K562 (cell line): ENCODE data around the gene SLC34A1. TPM values are rescaled to one million over a fixed set of nuclear protein-coding genes. Genes with fewer than 3 reads are reported as not detected.

Source experiments
- ATAC-seq: fragments of 200-7000 bp; cut with Tn5 transposase; 3 replicates; pipeline ENCODE4 v1.9.1; 2020; ENCODE audit warnings: moderate library complexity
- BruUV-seq: library from RNA; stranded (reverse); fragments of 400-500 nt; replicated peaks from 2 replicates; lab custom pipeline; 2021; lab: Mats Ljungman, UMichigan
- CTCF ChIA-PET: fragments of 300-600 bp; formaldehyde crosslinking; extraction: SDS; loops from one replicate; lab custom pipeline; 2021; ENCODE audit warnings: low intra/inter-chr PET ratio; lab: Yijun Ruan, JAX
- POLR2A ChIA-PET: fragments of 300-600, 350-650 bp; sonication (Branson Sonifier 250); formaldehyde crosslinking; extraction: SDS; loops from one replicate; lab custom pipeline; 2021; ENCODE audit warnings: antibody characterized with exemption, inconsistent platforms; lab: Yijun Ruan, JAX
- DNase-seq, 4 experiments: peaks; one replicate each; pipeline versions ENCODE4 v3.0.0 to v3.0.0-alpha.2; 2011 to 2018; ENCODE audit warnings: low spot score in 3 of 4, mixed read lengths in 3 of 4; ENCODE audit errors: extremely low read depth in 1 of 4
- FAIRE-seq: peaks from 2 replicates; lab custom pipeline; 2011; peaks lifted over from hg19 to GRCh38; lab: Jason Lieb, UNC
- H2AFZ ChIP-seq: 2 replicates; pipeline ENCODE4 v1.6.0; 2011; ENCODE audit warnings: low read depth, low read length, control low read depth, inconsistent platforms
- H3K27ac ChIP-seq: fragments of 200-600 bp; 3 replicates; pipeline ENCODE4 v1.8.0; 2011; ENCODE audit warnings: low read depth, mild to moderate bottlenecking, control low read depth, inconsistent platforms, low read length, moderate library complexity, mixed read lengths; ENCODE audit errors: extremely low read depth
- H3K27me3 ChIP-seq, 2 experiments: fragments of 300-600 bp in 1 of 2; 2 replicates in 1 of 2; 3 replicates in 1 of 2; pipeline versions ENCODE4 v1.6.0 to v1.8.0; 2011; ENCODE audit warnings: inconsistent platforms in 2 of 2, low read length in 2 of 2, mild to moderate bottlenecking in 1 of 2, mixed read lengths in 1 of 2, moderate library complexity in 1 of 2; ENCODE audit not compliant: control insufficient read depth in 2 of 2, insufficient read depth in 2 of 2
- H3K36me3 ChIP-seq: fragments of 300-600 bp; 3 replicates; pipeline ENCODE4 v1.8.0; 2011; ENCODE audit warnings: mild to moderate bottlenecking, low read length, inconsistent platforms; ENCODE audit not compliant: control insufficient read depth, insufficient read depth
- H3K4me1 ChIP-seq, 2 experiments: fragments of 200-600 bp in 1 of 2; replicated peaks in 1 of 2; 2 replicates in 1 of 2; 3 replicates in 1 of 2; pipeline versions ENCODE4 v1.5.1 to v1.8.0; 2011; ENCODE audit warnings: inconsistent platforms in 2 of 2, low read length in 2 of 2, mild to moderate bottlenecking in 1 of 2, mixed read lengths in 1 of 2, moderate library complexity in 1 of 2; ENCODE audit not compliant: control insufficient read depth in 2 of 2, insufficient read depth in 2 of 2
- H3K4me2 ChIP-seq: 2 replicates; pipeline ENCODE4 v1.6.1; 2011; ENCODE audit warnings: low read length, control low read depth, inconsistent platforms, mixed read lengths; ENCODE audit not compliant: insufficient read depth
- H3K4me3 ChIP-seq: fragments of 200-600 bp; sonication (generic), shearing (Covaris generic); 2 replicates; pipeline ENCODE4 v1.5.1; 2016; ENCODE audit warnings: control low read depth, inconsistent platforms
- H3K79me2 ChIP-seq: fragments of 200-600 bp; 3 replicates; pipeline ENCODE4 v1.8.0; 2011; ENCODE audit warnings: low read length, inconsistent platforms; ENCODE audit not compliant: control insufficient read depth, insufficient read depth
- H3K9ac ChIP-seq, 2 experiments: 2 replicates each; pipeline versions ENCODE4 v1.6.0 to v1.6.1; 2011; ENCODE audit warnings: low read depth in 2 of 2, low read length in 2 of 2, control low read depth in 1 of 2, inconsistent platforms in 1 of 2, mild to moderate bottlenecking in 1 of 2, mixed read lengths in 1 of 2; ENCODE audit not compliant: insufficient read depth in 1 of 2
- H3K9me1 ChIP-seq: one replicate; pipeline ENCODE4 v1.6.0; 2011; ENCODE audit warnings: inconsistent platforms, mild to moderate bottlenecking, low read length, moderate library complexity; ENCODE audit not compliant: control insufficient read depth, insufficient read depth
- H3K9me3 ChIP-seq: replicated peaks from 2 replicates; pipeline ENCODE4 v1.5.1; 2011; ENCODE audit warnings: low read depth, low read length, inconsistent platforms; ENCODE audit not compliant: control insufficient read depth, insufficient read depth
- H4K20me1 ChIP-seq: replicated peaks from 2 replicates; pipeline ENCODE4 v1.6.1; 2011; ENCODE audit warnings: low read length, inconsistent platforms, mixed read lengths; ENCODE audit not compliant: control insufficient read depth, insufficient read depth
- CBFA2T3 ChIP-seq: fragments of 450-650 bp; IDR thresholded peaks from 2 replicates; pipeline ENCODE4 v1.6.1; 2017
- CUX1 ChIP-seq: fragments of 200-800 bp; sonication (Bioruptor generic); IDR thresholded peaks from 2 replicates; pipeline ENCODE4 v1.6.1; 2016; ENCODE audit warnings: missing genetic modification characterization, missing compliant biosample characterization
- GABPB2 ChIP-seq: fragments of 250-450 bp; sonication (Bioruptor Pico); conservative IDR thresholded peaks from 2 replicates; pipeline ENCODE4 v1.5.1; 2021; ENCODE audit warnings: mild to moderate bottlenecking
- HEY1 ChIP-seq: fragments of 250-450 bp; sonication (Bioruptor Pico); IDR thresholded peaks from 2 replicates; pipeline ENCODE4 v1.5.0; 2020; ENCODE audit warnings: mild to moderate bottlenecking, moderate library complexity, borderline replicate concordance
- MCM2 ChIP-seq: fragments of 450-650 bp; IDR thresholded peaks from 2 replicates; pipeline ENCODE4 v1.6.1; 2017; ENCODE audit warnings: low read depth, mild to moderate bottlenecking
- WGBS: fragments of 100-300 bp; shearing (Covaris generic); methylation state at CpG from one replicate; pipeline ENCODE4 v1.1.6; 2016; ENCODE audit warnings: low coverage, mixed read lengths; ENCODE audit not compliant: insufficient coverage; ENCODE audit errors: missing lambda C conversion rate; 5-methylcytosine and 5-hydroxymethylcytosine counted together
- in situ Hi-C: fragments of 300-500 bp; cut with MboI; formaldehyde crosslinking; loops from 4 replicates; pipeline ENCODE4 v1.15.0; 2018; ENCODE audit warnings: inconsistent platforms, mixed read lengths
- intact Hi-C: fragments of 100-400 bp; cut with micrococcal nuclease; formaldehyde crosslinking; loops from 2 replicates; pipeline ENCODE4 v1.14.2; 2022
- polyA plus RNA-seq, 8 experiments: library from polyadenylated mRNA; depleted of rRNA in 4 of 8; stranded (reverse) in 5 of 8; unstranded in 3 of 8; fragments of >200 nt; fragmentation: Nextera tagmentation in 2 of 8; fragmentation: Illumina TruSeq in 1 of 8; extraction: Ambion mirVana in 2 of 8; extraction: Trizol in 1 of 8; gene quantifications; 2 replicates each; pipeline versions ENCODE4 v1.2.1 to v1.2.3, GENCODE V29; 2011 to 2014; ENCODE audit warnings: inconsistent platforms in 1 of 8, missing spikeins in 1 of 8
- total RNA-seq, 7 experiments: library from RNA; depleted of rRNA in 6 of 7; stranded (reverse); fragments of >200 nt in 6 of 7; fragmentation: Illumina TruSeq in 2 of 7; extraction: Trizol in 2 of 7; gene quantifications; 2 replicates each; pipeline versions ENCODE4 v1.2.1 to v1.2.3, GENCODE V29; 2011 to 2021; ENCODE audit warnings: low replicate concordance in 1 of 7
- TF ChIP-seq, protein P1 (sequence below): sonication (generic); formaldehyde crosslinking; IDR thresholded peaks from 2 replicates; pipeline ENCODE4 v1.8.1; 2023; ENCODE audit warnings: missing genetic modification reagents, mild to moderate bottlenecking, borderline replicate concordance
- TF ChIP-seq, protein P2 (sequence below): fragments of 200-400 bp; formaldehyde crosslinking; IDR thresholded peaks from 2 replicates; pipeline ENCODE4 v1.6.1; 2017; ENCODE audit warnings: mild to moderate bottlenecking, low read depth, low read length, moderate library complexity

The SLC34A1 gene
- total and polyA plus RNA-seq, 9 of the 15 experiments (the other 6 are each of a cell fraction or from before 2014, with no cell fraction given), result not detected

DNA sequence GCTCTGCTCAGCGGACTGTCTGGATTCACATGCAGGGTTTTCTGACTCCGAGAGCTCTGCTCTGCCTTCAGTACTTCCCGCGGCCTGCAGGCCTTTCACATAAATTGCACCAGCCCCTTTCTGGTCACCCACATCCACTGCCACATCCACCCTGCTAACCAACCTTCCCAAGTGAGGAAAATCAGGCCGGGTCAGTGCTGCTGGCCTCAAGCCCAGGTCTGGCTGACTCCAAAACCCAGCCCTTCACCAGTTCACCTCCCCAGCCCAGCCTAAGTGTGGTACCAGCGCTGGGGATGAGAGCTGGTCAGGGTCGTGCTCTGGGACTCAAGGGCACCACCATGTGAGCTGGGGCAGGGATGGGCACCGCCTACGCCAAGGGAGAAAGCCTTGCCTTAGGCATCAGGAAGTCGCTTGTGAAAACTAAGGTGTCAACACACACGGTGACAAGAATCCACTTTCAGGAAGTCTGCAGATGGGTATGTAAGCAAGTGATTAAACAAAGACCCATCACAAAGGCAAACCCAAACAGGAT lies 45.1 kb upstream of the SLC34A1 start:
- DNase-seq, result no peak
- no peaks in the 10 kb centered on the region for H3K9me3 ChIP-seq
- peaks cover 33% of the 10 kb centered on the region for H3K79me2 ChIP-seq
- in situ Hi-C loops (no loop called here), intact Hi-C loops (no loop called here)
- BruUV-seq, result no TSS peak
- CTCF ChIA-PET, result no interaction called here
- no peak overlapping the region for H3K4me2 ChIP-seq
- WGBS, result 86% methylated on average over 11 of the region's 11 CpGs
- no peak overlapping the region for H2AFZ ChIP-seq
- no peaks in the 10 kb centered on the region for H3K27me3 ChIP-seq
- H3K36me3 ChIP-seq, result peaks cover 84% of the 10 kb centered on the region
- no peak for ATAC-seq
- 0 out of 2 replicates have a peak, but pooled peaks cover 8% of the 10 kb centered on the region for H4K20me1 ChIP-seq
- H3K4me3 ChIP-seq, result no peak overlapping the region
- H3K4me1 ChIP-seq, result no peaks in the 10 kb centered on the region
- no peak for FAIRE-seq
- POLR2A ChIA-PET, result interaction anchor here (0.6 to 1.4 kb wide), 2 partner anchors 12 to 13 kb away, joined by 3 to 4 read pairs; partner anchors contain the start of gene LMAN2
- H3K27ac ChIP-seq, result no peak overlapping the region
- no peaks in the 10 kb centered on the region for H3K9me1 ChIP-seq
- H3K9ac ChIP-seq, result no peak overlapping the region
- TF ChIP-seq CBFA2T3, result no peak
- TF ChIP-seq MCM2, result no peak
- TF ChIP-seq, protein P1, sequence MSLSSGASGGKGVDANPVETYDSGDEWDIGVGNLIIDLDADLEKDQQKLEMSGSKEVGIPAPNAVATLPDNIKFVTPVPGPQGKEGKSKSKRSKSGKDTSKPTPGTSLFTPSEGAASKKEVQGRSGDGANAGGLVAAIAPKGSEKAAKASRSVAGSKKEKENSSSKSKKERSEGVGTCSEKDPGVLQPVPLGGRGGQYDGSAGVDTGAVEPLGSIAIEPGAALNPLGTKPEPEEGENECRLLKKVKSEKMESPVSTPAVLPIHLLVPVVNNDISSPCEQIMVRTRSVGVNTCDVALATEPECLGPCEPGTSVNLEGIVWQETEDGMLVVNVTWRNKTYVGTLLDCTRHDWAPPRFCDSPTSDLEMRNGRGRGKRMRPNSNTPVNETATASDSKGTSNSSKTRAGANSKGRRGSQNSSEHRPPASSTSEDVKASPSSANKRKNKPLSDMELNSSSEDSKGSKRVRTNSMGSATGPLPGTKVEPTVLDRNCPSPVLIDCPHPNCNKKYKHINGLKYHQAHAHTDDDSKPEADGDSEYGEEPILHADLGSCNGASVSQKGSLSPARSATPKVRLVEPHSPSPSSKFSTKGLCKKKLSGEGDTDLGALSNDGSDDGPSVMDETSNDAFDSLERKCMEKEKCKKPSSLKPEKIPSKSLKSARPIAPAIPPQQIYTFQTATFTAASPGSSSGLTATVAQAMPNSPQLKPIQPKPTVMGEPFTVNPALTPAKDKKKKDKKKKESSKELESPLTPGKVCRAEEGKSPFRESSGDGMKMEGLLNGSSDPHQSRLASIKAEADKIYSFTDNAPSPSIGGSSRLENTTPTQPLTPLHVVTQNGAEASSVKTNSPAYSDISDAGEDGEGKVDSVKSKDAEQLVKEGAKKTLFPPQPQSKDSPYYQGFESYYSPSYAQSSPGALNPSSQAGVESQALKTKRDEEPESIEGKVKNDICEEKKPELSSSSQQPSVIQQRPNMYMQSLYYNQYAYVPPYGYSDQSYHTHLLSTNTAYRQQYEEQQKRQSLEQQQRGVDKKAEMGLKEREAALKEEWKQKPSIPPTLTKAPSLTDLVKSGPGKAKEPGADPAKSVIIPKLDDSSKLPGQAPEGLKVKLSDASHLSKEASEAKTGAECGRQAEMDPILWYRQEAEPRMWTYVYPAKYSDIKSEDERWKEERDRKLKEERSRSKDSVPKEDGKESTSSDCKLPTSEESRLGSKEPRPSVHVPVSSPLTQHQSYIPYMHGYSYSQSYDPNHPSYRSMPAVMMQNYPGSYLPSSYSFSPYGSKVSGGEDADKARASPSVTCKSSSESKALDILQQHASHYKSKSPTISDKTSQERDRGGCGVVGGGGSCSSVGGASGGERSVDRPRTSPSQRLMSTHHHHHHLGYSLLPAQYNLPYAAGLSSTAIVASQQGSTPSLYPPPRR, result no peak
- TF ChIP-seq, protein P2, sequence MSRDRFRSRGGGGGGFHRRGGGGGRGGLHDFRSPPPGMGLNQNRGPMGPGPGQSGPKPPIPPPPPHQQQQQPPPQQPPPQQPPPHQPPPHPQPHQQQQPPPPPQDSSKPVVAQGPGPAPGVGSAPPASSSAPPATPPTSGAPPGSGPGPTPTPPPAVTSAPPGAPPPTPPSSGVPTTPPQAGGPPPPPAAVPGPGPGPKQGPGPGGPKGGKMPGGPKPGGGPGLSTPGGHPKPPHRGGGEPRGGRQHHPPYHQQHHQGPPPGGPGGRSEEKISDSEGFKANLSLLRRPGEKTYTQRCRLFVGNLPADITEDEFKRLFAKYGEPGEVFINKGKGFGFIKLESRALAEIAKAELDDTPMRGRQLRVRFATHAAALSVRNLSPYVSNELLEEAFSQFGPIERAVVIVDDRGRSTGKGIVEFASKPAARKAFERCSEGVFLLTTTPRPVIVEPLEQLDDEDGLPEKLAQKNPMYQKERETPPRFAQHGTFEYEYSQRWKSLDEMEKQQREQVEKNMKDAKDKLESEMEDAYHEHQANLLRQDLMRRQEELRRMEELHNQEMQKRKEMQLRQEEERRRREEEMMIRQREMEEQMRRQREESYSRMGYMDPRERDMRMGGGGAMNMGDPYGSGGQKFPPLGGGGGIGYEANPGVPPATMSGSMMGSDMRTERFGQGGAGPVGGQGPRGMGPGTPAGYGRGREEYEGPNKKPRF, result no peak
- TF ChIP-seq CUX1 (CRISPR knock-in tag), result no peak
- no peak for TF ChIP-seq GABPB2 (CRISPR knock-in tag)
- no peak for TF ChIP-seq HEY1 (CRISPR knock-in tag)
